ENCODE results near the gene MMP2.

MMP2 gene

DNA sequence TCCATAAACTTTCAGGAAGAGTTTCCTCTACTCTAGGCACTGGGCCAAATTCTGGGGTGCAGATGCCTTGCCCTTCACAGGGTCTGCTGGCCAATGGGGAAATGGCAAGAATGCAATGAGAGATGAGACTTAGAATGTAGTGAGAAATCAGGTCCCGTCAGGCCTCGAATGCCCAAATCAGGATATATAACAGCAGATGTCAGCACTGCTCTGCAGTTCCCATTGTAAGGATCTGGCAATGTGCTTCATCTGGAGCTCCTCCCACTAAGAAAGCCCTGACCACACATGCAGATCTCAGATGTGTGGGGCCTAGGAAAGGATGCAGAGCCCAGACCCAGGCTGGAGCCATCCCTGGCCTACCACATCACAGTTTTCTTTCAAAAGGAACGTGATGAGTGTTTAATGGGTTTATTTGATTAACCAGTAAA, 16.0 kb downstream of the MMP2 start:
- H3K4me3 ChIP-seq (ENCODE audit: low read depth, low read length), result no peak overlapping the region
- TF ChIP-seq, protein P1, sequence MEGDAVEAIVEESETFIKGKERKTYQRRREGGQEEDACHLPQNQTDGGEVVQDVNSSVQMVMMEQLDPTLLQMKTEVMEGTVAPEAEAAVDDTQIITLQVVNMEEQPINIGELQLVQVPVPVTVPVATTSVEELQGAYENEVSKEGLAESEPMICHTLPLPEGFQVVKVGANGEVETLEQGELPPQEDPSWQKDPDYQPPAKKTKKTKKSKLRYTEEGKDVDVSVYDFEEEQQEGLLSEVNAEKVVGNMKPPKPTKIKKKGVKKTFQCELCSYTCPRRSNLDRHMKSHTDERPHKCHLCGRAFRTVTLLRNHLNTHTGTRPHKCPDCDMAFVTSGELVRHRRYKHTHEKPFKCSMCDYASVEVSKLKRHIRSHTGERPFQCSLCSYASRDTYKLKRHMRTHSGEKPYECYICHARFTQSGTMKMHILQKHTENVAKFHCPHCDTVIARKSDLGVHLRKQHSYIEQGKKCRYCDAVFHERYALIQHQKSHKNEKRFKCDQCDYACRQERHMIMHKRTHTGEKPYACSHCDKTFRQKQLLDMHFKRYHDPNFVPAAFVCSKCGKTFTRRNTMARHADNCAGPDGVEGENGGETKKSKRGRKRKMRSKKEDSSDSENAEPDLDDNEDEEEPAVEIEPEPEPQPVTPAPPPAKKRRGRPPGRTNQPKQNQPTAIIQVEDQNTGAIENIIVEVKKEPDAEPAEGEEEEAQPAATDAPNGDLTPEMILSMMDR (IDR thresholded peaks at IDR 0.05; ENCODE audit: low read depth, low read length), result 0 out of 2 replicates have a peak, but pooled peaks have one; percentile 6

DNA sequence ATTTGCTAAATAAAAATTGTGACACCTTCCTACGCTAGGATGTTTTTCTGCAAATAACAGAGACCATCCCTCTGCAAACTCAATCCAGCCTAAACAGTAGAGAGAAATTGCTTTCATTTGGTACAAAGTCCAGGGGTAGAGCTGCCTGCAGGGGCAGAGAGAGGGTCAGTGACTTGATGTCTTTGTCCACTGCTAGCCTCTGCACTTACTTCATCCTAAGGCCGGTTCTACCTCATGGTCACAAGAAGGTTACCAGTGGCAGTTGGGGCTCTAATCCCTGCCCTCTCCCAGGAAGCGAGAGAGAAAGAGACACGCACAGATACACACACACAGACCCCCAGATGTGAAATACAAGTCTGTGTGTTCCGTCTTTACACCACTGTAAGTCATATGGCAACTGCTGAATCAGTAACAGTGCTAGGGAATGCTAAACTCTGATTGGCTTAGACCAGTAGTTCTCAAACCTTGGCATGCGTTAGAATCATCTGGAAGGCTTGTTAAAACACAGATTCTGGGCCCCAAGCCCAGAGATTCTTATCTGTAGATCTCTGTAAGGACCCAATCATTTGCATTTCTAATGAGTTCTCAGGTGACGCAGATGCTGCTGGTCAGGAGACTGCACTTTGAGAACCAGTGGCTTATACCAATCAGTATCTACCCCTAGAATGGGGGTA, 16.8 kb downstream of the MMP2 start:
- TF ChIP-seq, protein P1 (IDR thresholded peaks at IDR 0.05; ENCODE audit: low read depth, low read length), result no peak
- H3K4me3 ChIP-seq (ENCODE audit: low read depth, low read length), result no peak overlapping the region

DNA sequence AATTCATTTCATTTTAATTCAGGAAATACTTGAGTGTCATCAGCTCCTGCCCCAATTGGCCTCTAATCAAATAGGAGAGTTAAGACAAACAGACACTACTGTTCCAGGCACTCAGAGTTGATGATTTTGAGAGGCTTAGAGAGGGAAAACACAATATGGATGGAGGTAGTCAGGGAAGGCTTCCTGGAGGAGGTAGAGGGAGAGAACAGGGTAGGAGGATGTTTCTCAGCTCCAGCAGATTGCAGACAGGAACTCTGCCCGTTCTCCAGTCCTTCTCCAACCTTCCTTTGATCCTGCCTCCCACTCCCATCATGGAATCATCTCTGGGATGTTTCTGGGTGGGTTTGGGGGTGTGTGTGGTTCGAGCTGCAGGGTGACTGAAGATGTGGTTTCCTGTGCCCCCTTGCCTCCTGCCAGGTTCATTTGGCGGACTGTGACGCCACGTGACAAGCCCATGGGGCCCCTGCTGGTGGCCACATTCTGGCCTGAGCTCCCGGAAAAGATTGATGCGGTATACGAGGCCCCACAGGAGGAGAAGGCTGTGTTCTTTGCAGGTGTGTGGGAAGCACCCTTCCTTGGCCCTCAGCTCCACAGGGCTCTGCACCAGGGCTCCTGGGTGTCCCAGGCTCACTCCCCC, 17.6 kb downstream of the MMP2 start:
- no peak overlapping the region for H3K4me3 ChIP-seq (ENCODE audit: low read depth, low read length)
- TF ChIP-seq, protein P1 (IDR thresholded peaks at IDR 0.05; ENCODE audit: low read depth, low read length), result no peak

DNA sequence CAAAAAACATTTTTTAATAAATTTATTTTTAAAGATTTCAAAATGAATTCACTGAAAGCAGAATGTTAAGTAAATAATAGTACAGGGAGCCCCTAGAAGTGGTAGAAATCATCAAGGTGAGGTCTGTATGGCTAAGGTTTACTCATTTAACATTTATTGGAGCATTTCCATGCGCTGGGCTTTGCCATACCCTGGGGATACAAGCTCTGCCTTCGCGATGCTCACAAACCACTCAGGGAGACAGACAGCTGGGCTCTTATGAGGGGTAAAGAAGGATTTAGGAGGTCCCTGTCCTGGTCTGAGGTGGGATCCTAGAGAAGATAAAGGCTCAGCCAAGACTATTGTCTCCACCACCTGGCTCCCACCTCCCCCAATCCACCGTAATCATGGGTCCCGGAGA, 18.6 kb downstream of the MMP2 start:
- TF ChIP-seq, protein P1 (IDR thresholded peaks at IDR 0.05; ENCODE audit: low read depth, low read length), result no peak

DNA sequence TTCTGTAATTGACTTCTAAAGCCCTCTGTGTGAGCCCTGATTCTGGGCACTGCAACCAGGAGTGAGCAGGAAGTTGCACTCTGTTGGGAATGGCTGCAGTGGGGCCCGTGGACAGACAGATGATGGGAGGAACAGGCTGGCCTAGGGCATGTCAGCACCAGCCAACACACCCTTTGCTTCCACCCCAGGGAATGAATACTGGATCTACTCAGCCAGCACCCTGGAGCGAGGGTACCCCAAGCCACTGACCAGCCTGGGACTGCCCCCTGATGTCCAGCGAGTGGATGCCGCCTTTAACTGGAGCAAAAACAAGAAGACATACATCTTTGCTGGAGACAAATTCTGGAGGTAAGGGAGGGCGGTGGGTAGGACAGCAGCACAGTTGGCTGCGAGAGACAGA, 19.1 kb downstream of the MMP2 start:
- TF ChIP-seq, protein P1 (IDR thresholded peaks at IDR 0.05; ENCODE audit: low read depth, low read length), result no peak
- H3K4me3 ChIP-seq (ENCODE audit: low read depth, low read length), result no peak overlapping the region

More for the DNA sequence above, 18.6 kb downstream of the MMP2 start:
- H3K4me3 ChIP-seq (ENCODE audit: low read depth, low read length), result no peak overlapping the region

DNA sequence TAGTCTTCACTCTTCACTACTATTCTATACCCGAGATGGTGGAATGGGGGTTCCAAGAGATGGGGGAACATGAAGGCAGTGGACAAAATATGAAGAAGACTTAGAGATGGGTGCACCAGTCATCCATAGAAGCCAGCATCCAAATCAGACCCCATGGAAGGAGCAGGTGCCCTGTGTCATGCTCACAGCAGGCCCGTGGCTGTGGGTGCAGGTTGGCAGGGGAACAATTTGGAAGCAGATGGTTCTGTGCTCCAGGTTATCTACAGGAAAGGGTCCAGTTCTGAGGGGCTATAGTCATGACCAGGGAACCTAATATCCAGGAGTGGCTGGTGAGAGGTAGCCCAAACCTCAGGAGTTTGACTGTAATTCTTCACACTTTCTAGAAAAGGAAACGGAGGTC, 20.3 kb downstream of the MMP2 start:
- H3K4me3 ChIP-seq (ENCODE audit: low read depth, low read length), result no peak overlapping the region
- TF ChIP-seq, protein P1 (IDR thresholded peaks at IDR 0.05; ENCODE audit: low read depth, low read length), result no peak

DNA sequence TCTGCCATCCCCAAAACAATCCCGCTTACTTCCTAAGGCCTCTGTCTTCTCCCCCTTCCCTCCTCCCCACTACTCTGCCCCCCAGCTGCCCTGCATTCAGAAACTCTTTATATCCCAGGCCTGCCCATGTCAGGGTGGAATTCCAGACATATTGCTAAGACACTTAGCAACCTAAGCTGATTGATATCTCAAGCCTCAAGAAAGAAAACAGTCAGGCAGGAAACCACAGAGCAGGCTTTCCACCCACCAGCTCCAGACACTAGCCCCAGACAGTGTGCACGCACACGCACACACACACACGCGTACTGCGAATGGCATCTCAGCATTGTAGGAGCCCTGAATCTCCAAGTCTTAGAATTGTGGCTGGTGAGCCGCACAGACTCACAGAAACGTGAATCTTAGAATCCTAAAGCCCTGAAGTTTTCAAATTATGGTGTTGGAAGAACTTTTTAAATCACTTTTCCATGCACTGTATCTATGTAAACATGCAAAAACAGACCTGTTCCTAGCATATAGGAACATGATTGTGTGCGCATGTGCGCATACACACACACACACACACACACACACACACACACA, 21.0 kb downstream of the MMP2 start:
- TF ChIP-seq, protein P1 (IDR thresholded peaks at IDR 0.05; ENCODE audit: low read depth, low read length), result no peak
- H3K4me3 ChIP-seq (ENCODE audit: low read depth, low read length), result no peak overlapping the region

All from WI38 (cell line).